ENCODE results near the gene GNG13. TPM values are rescaled to one million over a fixed set of nuclear protein-coding genes. Genes with fewer than 3 reads are reported as not detected.

GNG13 gene
- total and polyA plus RNA-seq, 2 donors (not counting 3 experiments of a cell fraction or from before 2014, with no cell fraction given), result not detected

GRCh38 chr16:769184-769784, 31.2 kb downstream of the GNG13 start:
- no peak for TF ChIP-seq MAX (IDR thresholded peaks at IDR 0.05; ENCODE audit: insufficient read depth, insufficient read length)
- no peak for TF ChIP-seq POLR2A (IDR thresholded peaks at IDR 0.05; ENCODE audit: low read depth, low read length)
- no peak for TF ChIP-seq FOS (IDR thresholded peaks at IDR 0.05; ENCODE audit: borderline replicate concordance, insufficient read depth, low read length)
- no peak for TF ChIP-seq CTCF (IDR thresholded peaks at IDR 0.05; ENCODE audit: extremely low read depth in 1 of 2, insufficient read depth in 1 of 2, low read depth in 1 of 2, low read length in 2 of 2)
- no peak for TF ChIP-seq POLR2AphosphoS5 (IDR thresholded peaks at IDR 0.05; ENCODE audit: insufficient read depth, low read depth, low read length)
- TF ChIP-seq MYC (IDR thresholded peaks at IDR 0.05; ENCODE audit: low read depth, low read length), result no peak
- TF ChIP-seq EZH2 (IDR thresholded peaks at IDR 0.05; ENCODE audit: borderline replicate concordance, low read depth, low read length, severe bottlenecking), result no peak
- no peak for TF ChIP-seq GATA2 (IDR thresholded peaks at IDR 0.05; ENCODE audit: insufficient read depth, insufficient read length, low read depth, low read length)
- no peak for TF ChIP-seq JUN (IDR thresholded peaks at IDR 0.05; ENCODE audit: borderline replicate concordance, insufficient read depth, insufficient read length, low read depth)
- Histone ChIP-seq H3K4me3 (replicated peaks in 1 of 3; ENCODE audit: insufficient read depth in 1 of 3, low read depth in 1 of 3, low read length in 3 of 3) (no peak overlapping the region), H3K4me2 (ENCODE audit: insufficient read depth, low read length) (no peak overlapping the region), H3K27ac (ENCODE audit: insufficient read depth, low read depth, low read length) (no peak overlapping the region), H3K9ac (replicated peaks; ENCODE audit: extremely low read depth, insufficient read depth, low read length) (no peak overlapping the region), H3K79me2 (ENCODE audit: control insufficient read depth, insufficient read depth, low read length) (no peaks in the 10 kb centered on the region), H3K9me3 (replicated peaks; ENCODE audit: control insufficient read depth, insufficient read depth, low read length) (no peaks in the 10 kb centered on the region), H3K9me1 (replicated peaks; ENCODE audit: control insufficient read depth, extremely low read depth, insufficient read depth, low read length) (no peaks in the 10 kb centered on the region), H3K36me3 (ENCODE audit: control insufficient read depth in 2 of 2, extremely low read depth in 1 of 2, insufficient read depth in 2 of 2, low read length in 2 of 2) (no peaks in the 10 kb centered on the region), H4K20me1 (replicated peaks; ENCODE audit: control insufficient read depth, extremely low read depth, insufficient read depth, low read length) (no peaks in the 10 kb centered on the region), H2AFZ (ENCODE audit: low read depth, low read length) (no peak overlapping the region), H3K4me1 (ENCODE audit: control insufficient read depth, extremely low read depth, insufficient read depth, low read length) (no peaks in the 10 kb centered on the region), H3K27me3 (ENCODE audit: control insufficient read depth in 2 of 2, insufficient read depth in 2 of 2, low read length in 2 of 2) (no peaks in the 10 kb centered on the region)
- ChIA-PET POLR2A (no interaction called here), CTCF (interaction anchor here (0.7 to 1.6 kb wide), 2 partner anchors 20 to 57 kb away, joined by 3 to 6 read pairs; no protein-coding TSS in a partner anchor)
- DNase-seq (ENCODE audit: low read depth, low spot score), result no peak
- dilution Hi-C loops (cut with MboI; ENCODE audit: extremely low pct_ligation_motif_present, low sequenced_read_pairs) (no loop called here), intact Hi-C loops (cut with micrococcal nuclease) (no loop called here)
- BruUV-seq (replicated peaks), result no TSS peak
- FAIRE-seq, result no peak
